Activated B cell treated with CpG ODN at 0.5 μM for 24 hours (primary cell): ENCODE data around the gene TMCO4. TPM values are rescaled to one million over a fixed set of nuclear protein-coding genes. Genes with fewer than 3 reads are reported as not detected.

Experiments
- ATAC-seq: fragments of 200-7000 bp; cut with Tn5 transposase; one replicate; pipeline ENCODE4 v1.10.0; 2021; ENCODE audit warnings: low read depth, mild to moderate bottlenecking, moderate library complexity
- CTCF ChIA-PET: fragments of 350-600 bp; sonication (Branson Sonifier 250); formaldehyde crosslinking; loops from one replicate; lab custom pipeline; 2021; ENCODE audit warnings: antibody characterized with exemption; lab: Charles Lee
- POLR2A ChIA-PET: fragments of 350-600 bp; sonication (Branson Sonifier 250); formaldehyde crosslinking; loops from one replicate; lab custom pipeline; 2021; ENCODE audit warnings: antibody characterized with exemption; lab: Charles Lee
- DNase-seq: peaks from one replicate; pipeline ENCODE4 v3.0.0; 2022
- H3K27ac Mint-ChIP-seq: one replicate; pipeline ENCODE4 v1.8.0; 2020; ENCODE audit warnings: mixed read lengths
- H3K27me3 Mint-ChIP-seq: one replicate; pipeline ENCODE4 v1.8.0; 2021; ENCODE audit warnings: mixed read lengths
- H3K36me3 Mint-ChIP-seq: one replicate; pipeline ENCODE4 v1.8.0; 2021; ENCODE audit warnings: low read depth, mixed read lengths
- H3K4me1 Mint-ChIP-seq: one replicate; pipeline ENCODE4 v1.8.0; 2021; ENCODE audit warnings: mixed read lengths
- H3K4me3 Mint-ChIP-seq: one replicate; pipeline ENCODE4 v1.8.0; 2020; ENCODE audit warnings: mild to moderate bottlenecking, mixed read lengths
- H3K9me3 Mint-ChIP-seq: one replicate; pipeline ENCODE4 v1.8.0; 2020; ENCODE audit warnings: mixed read lengths
- CTCF ChIP-seq: fragments of 200-600 bp; IDR thresholded peaks from one replicate; pipeline ENCODE4 v1.8.0; 2022; ENCODE audit warnings: antibody characterized with exemption, mild to moderate bottlenecking
- intact Hi-C: fragments of 100-400 bp; cut with micrococcal nuclease; formaldehyde crosslinking; loops from one replicate; pipeline ENCODE4 v1.15.1; 2024
- total RNA-seq: library from RNA; stranded (reverse); gene quantifications from 2 replicates; pipeline ENCODE4 v1.2.3, GENCODE V29; 2022

The TMCO4 gene
- total RNA-seq, 1 donor from 2014 or later, result 22.3 TPM

- ATAC-seq, result no peak
- TF ChIP-seq CTCF, result no peak
- intact Hi-C loops, result no loop called here
- Mint-ChIP-seq H3K9me3 (no peaks in the 10 kb centered on the region), H3K4me3 (no peak overlapping the region), H3K27me3 (no peaks in the 10 kb centered on the region), H3K27ac (no peak overlapping the region), H3K36me3 (peaks cover 75% of the 10 kb centered on the region), H3K4me1 (no peaks in the 10 kb centered on the region)
- ChIA-PET POLR2A (no interaction called here), CTCF (no interaction called here)
- DNase-seq, result no peak
Measured at GRCh38 chr1:19737104-19737825, 62.5 kb downstream of the TMCO4 start.

GRCh38 chr1:19735440-19736127 is 64.1 kb downstream of the TMCO4 start:
- POLR2A ChIA-PET, result no interaction called here
- Mint-ChIP-seq H3K27ac (no peak overlapping the region), H3K9me3 (no peaks in the 10 kb centered on the region), H3K4me1 (no peaks in the 10 kb centered on the region), H3K27me3 (no peaks in the 10 kb centered on the region), H3K4me3 (no peak overlapping the region), H3K36me3 (peaks cover 80% of the 10 kb centered on the region)
- no peak for DNase-seq
- intact Hi-C loops, result no loop called here
- CTCF ChIA-PET, result no interaction called here
- no peak for ATAC-seq
- TF ChIP-seq CTCF, result no peak

GRCh38 chr1:19734472-19734999 is 65.2 kb downstream of the TMCO4 start:
- no peak overlapping the region for H3K4me3 Mint-ChIP-seq
- no peak for ATAC-seq
- H3K36me3 Mint-ChIP-seq, result peaks cover 80% of the 10 kb centered on the region
- intact Hi-C loops, result no loop called here
- ChIA-PET CTCF (no interaction called here), POLR2A (no interaction called here)
- H3K27me3 Mint-ChIP-seq, result no peaks in the 10 kb centered on the region
- no peak for TF ChIP-seq CTCF
- no peak for DNase-seq
- H3K27ac Mint-ChIP-seq, result no peak overlapping the region
- H3K9me3 Mint-ChIP-seq, result no peaks in the 10 kb centered on the region
- H3K4me1 Mint-ChIP-seq, result no peaks in the 10 kb centered on the region

- Mint-ChIP-seq H3K4me3 (no peak overlapping the region), H3K4me1 (no peaks in the 10 kb centered on the region), H3K36me3 (peaks cover 75% of the 10 kb centered on the region), H3K9me3 (no peaks in the 10 kb centered on the region), H3K27ac (no peak overlapping the region), H3K27me3 (no peaks in the 10 kb centered on the region)
- POLR2A ChIA-PET, result no interaction called here
- ATAC-seq (no peak), DNase-seq (no peak)
- intact Hi-C loops, result no loop called here
- CTCF ChIA-PET, result no interaction called here
- TF ChIP-seq CTCF, result no peak
Measured at GRCh38 chr1:19734056-19734455, 65.7 kb downstream of the TMCO4 start.

GRCh38 chr1:19733615-19734014 is 66.1 kb downstream of the TMCO4 start:
- POLR2A ChIA-PET, result no interaction called here
- Mint-ChIP-seq H3K27me3 (no peaks in the 10 kb centered on the region), H3K4me3 (no peak overlapping the region), H3K9me3 (no peaks in the 10 kb centered on the region), H3K27ac (no peak overlapping the region), H3K4me1 (no peaks in the 10 kb centered on the region), H3K36me3 (peaks cover 73% of the 10 kb centered on the region)
- ATAC-seq (no peak), DNase-seq (no peak)
- CTCF ChIA-PET, result no interaction called here
- TF ChIP-seq CTCF, result no peak
- intact Hi-C loops, result no loop called here
